Renal cortical epithelial cell (primary cell): ENCODE results near the gene DYNC2LI1. TPM values are rescaled to one million over a fixed set of nuclear protein-coding genes. Genes with fewer than 3 reads are reported as not detected.

Experiments used
- DNase-seq: peaks from one replicate; pipeline ENCODE4 v3.0.0-alpha.2; 2011; ENCODE audit warnings: low read depth
- total RNA-seq: library from RNA; depleted of rRNA; stranded (reverse); fragments of >200 nt; gene quantifications from 2 replicates; pipeline ENCODE4 v1.2.3, GENCODE V29; 2014

The DYNC2LI1 gene
- total RNA-seq, 1 donor from 2014 or later, result 72.6 TPM

- DNase-seq, result no peak
These were observed 72.4 kb downstream of the DYNC2LI1 start for GRCh38 chr2:43846140-43846793.

GRCh38 chr2:43848214-43848613 is 74.4 kb downstream of the DYNC2LI1 start:
- no peak for DNase-seq

GRCh38 chr2:43851011-43851980 is 77.5 kb downstream of the DYNC2LI1 start:
- DNase-seq, result no peak

GRCh38 chr2:43852196-43852730 is 78.4 kb downstream of the DYNC2LI1 start:
- DNase-seq, result no peak

- no peak for DNase-seq
These were observed 79.6 kb downstream of the DYNC2LI1 start for GRCh38 chr2:43853141-43854081.

- no peak for DNase-seq
These were observed 80.8 kb downstream of the DYNC2LI1 start for GRCh38 chr2:43854671-43855070.

- DNase-seq, result no peak
These were observed 81.5 kb downstream of the DYNC2LI1 start for GRCh38 chr2:43855292-43855691.

Other genes starting within 250 kb of the DYNC2LI1 start
- 17.2 and 43.3 TPM in 2 replicates for gene THADA, start 178.0 kb upstream of the DYNC2LI1 start, total RNA-seq
- gene PLEKHH2, start 136.8 kb upstream of the DYNC2LI1 start, total RNA-seq, result 7.8 and 19.1 TPM in 2 replicates
- gene C1GALT1C1L, start 97.6 kb upstream of the DYNC2LI1 start, total RNA-seq, result 1.2 and 2.5 TPM in 2 replicates
- gene ABCG5, start 64.8 kb downstream of the DYNC2LI1 start, total RNA-seq, result not detected in 2 replicates
- gene ABCG8, start 64.9 kb downstream of the DYNC2LI1 start, total RNA-seq, result not detected in 2 replicates
- gene LRPPRC, start 221.9 kb downstream of the DYNC2LI1 start, total RNA-seq, result 69.5 and 153 TPM in 2 replicates